Liver (tissue), 9 donors: ENCODE data around the gene OGG1. TPM values are rescaled to one million over a fixed set of nuclear protein-coding genes. Genes with fewer than 3 reads are reported as not detected.

Experiments
- DNase-seq: peaks from one replicate; pipeline ENCODE4 v3.0.0-alpha.2; 2017; ENCODE audit warnings: low spot score
- H3K27ac ChIP-seq, 2 donors: one replicate each; pipeline ENCODE4 v1.7.0; 2013; ENCODE audit warnings: inconsistent platforms in 2 of 2, low read length in 2 of 2, control low read depth in 1 of 2, low read depth in 1 of 2, mild to moderate bottlenecking in 1 of 2
- H3K27me3 ChIP-seq, 4 donors: one replicate each; pipeline versions ENCODE4 v1.6.1 to v1.7.0; 2013; ENCODE audit warnings: low read length in 3 of 4, inconsistent platforms in 1 of 4, mild to moderate bottlenecking in 1 of 4, moderate library complexity in 1 of 4; ENCODE audit not compliant: control insufficient read depth in 4 of 4, insufficient read depth in 4 of 4
- H3K36me3 ChIP-seq, 4 donors: one replicate each; pipeline versions ENCODE4 v1.6.1 to v1.7.0; 2013; ENCODE audit warnings: low read length in 3 of 4, mild to moderate bottlenecking in 3 of 4, low read depth in 1 of 4, moderate library complexity in 1 of 4; ENCODE audit not compliant: control insufficient read depth in 4 of 4, insufficient read depth in 3 of 4
- H3K4me1 ChIP-seq, 4 donors: one replicate each; pipeline versions ENCODE4 v1.6.1 to v1.7.0; 2013; ENCODE audit warnings: low read length in 3 of 4, mild to moderate bottlenecking in 3 of 4, moderate library complexity in 1 of 4; ENCODE audit not compliant: control insufficient read depth in 4 of 4, insufficient read depth in 4 of 4
- H3K4me3 ChIP-seq, 3 donors: one replicate each; pipeline versions ENCODE4 v1.6.1 to v1.7.0; 2013; ENCODE audit warnings: low read length in 3 of 3, control low read depth in 1 of 3, low read depth in 1 of 3, mild to moderate bottlenecking in 1 of 3
- H3K9ac ChIP-seq, 2 donors: one replicate each; pipeline ENCODE4 v1.7.0; 2013; ENCODE audit warnings: low read length in 2 of 2, mild to moderate bottlenecking in 2 of 2, moderate library complexity in 2 of 2, control low read depth in 1 of 2, low read depth in 1 of 2
- H3K9me3 ChIP-seq, 4 donors: one replicate each; pipeline versions ENCODE4 v1.6.1 to v1.7.0; 2013; ENCODE audit warnings: low read length in 3 of 4; ENCODE audit not compliant: control insufficient read depth in 4 of 4
- EGR1 ChIP-seq, 2 donors: IDR thresholded peaks; 2 replicates each; pipeline ENCODE4 v1.6.1; 2016 to 2018; ENCODE audit warnings: antibody characterized with exemption in 2 of 2, low read depth in 2 of 2
- FOXA1 ChIP-seq: IDR thresholded peaks from 2 replicates; pipeline ENCODE4 v1.6.1; 2016; ENCODE audit warnings: antibody characterized with exemption
- FOXA2 ChIP-seq: IDR thresholded peaks from 2 replicates; pipeline ENCODE4 v1.6.1; 2016; ENCODE audit warnings: antibody characterized with exemption
- GABPA ChIP-seq, 2 donors: IDR thresholded peaks in 1 of 2; conservative IDR thresholded peaks in 1 of 2; 2 replicates each; pipeline ENCODE4 v1.6.1; 2016; ENCODE audit warnings: antibody characterized with exemption in 2 of 2, mild to moderate bottlenecking in 1 of 2, moderate library complexity in 1 of 2
- HNF4A ChIP-seq, 2 donors: conservative IDR thresholded peaks; 2 replicates each; pipeline ENCODE4 v1.6.1; 2016; ENCODE audit warnings: antibody characterized with exemption in 2 of 2, mild to moderate bottlenecking in 2 of 2
- HNF4G ChIP-seq: IDR thresholded peaks from 2 replicates; pipeline ENCODE4 v1.6.1; 2016; ENCODE audit warnings: antibody characterized with exemption
- NR2F2 ChIP-seq: IDR thresholded peaks from 2 replicates; pipeline ENCODE4 v1.6.1; 2016; ENCODE audit warnings: antibody characterized with exemption
- RAD21 ChIP-seq, 2 donors: IDR thresholded peaks; 2 replicates each; pipeline ENCODE4 v1.6.1; 2016; ENCODE audit warnings: antibody characterized with exemption in 2 of 2, mild to moderate bottlenecking in 2 of 2
- RXRA ChIP-seq, 2 donors: IDR thresholded peaks; 2 replicates each; pipeline ENCODE4 v1.6.1; 2017 to 2018; ENCODE audit warnings: antibody characterized with exemption in 2 of 2, mild to moderate bottlenecking in 1 of 2
- TAF1 ChIP-seq: conservative IDR thresholded peaks from 2 replicates; pipeline ENCODE4 v1.6.1; 2016; ENCODE audit warnings: antibody characterized with exemption, mild to moderate bottlenecking
- YY1 ChIP-seq: IDR thresholded peaks from 2 replicates; pipeline ENCODE4 v1.6.1; 2016; ENCODE audit warnings: antibody characterized with exemption, mild to moderate bottlenecking
- WGBS: extraction: QIAGEN DNeasy Blood & Tissue Kit; methylation state at CpG from one replicate; pipeline ENCODE4 v1.1.7; 2013; 5-methylcytosine and 5-hydroxymethylcytosine counted together
- polyA plus RNA-seq, 2 donors: library from polyadenylated mRNA; stranded (reverse) in 1 of 2; unstranded in 1 of 2; fragments of 200-250 nt in 1 of 2; fragments of >200 nt in 1 of 2; fragmentation: Nextera tagmentation in 1 of 2; extraction: Ambion mirVana in 1 of 2; gene quantifications; one replicate each; pipeline versions ENCODE4 v1.2.1 to v1.2.3, GENCODE V29; 2013 to 2015
- total RNA-seq, 2 donors: library from RNA; depleted of rRNA; stranded (reverse); fragments of >200 nt; gene quantifications; one replicate each; pipeline ENCODE4 v1.2.3, GENCODE V29; 2014
- TF ChIP-seq, protein P1 (sequence below): IDR thresholded peaks from 2 replicates; pipeline ENCODE4 v1.6.1; 2016; ENCODE audit warnings: antibody characterized with exemption
- TF ChIP-seq, protein P2 (sequence below): fragments of 150-350 bp; IDR thresholded peaks from 2 replicates; pipeline ENCODE4 v1.5.1; 2017; ENCODE audit warnings: improper control_type of control experiment, low read depth, low read length; ENCODE audit not compliant: missing input control
- TF ChIP-seq, protein P3 (sequence below): IDR thresholded peaks from 2 replicates; pipeline ENCODE4 v1.6.1; 2016; ENCODE audit warnings: antibody characterized with exemption
- TF ChIP-seq, protein P4 (sequence below): IDR thresholded peaks from 2 replicates; pipeline ENCODE4 v1.6.1; 2016; ENCODE audit warnings: antibody characterized with exemption
- TF ChIP-seq, protein P5 (sequence below): IDR thresholded peaks from 2 replicates; pipeline ENCODE4 v1.6.1; 2016; ENCODE audit warnings: antibody characterized with exemption, mild to moderate bottlenecking
- donor health status: healthy.
- donor health status: healthy.
- donor health status: healthy.
- donor health status: healthy.
- donor health status: healthy.

The OGG1 gene
- total and polyA plus RNA-seq, 4 donors: 8.9 to 19.8 (median 10.0) TPM

DNA sequence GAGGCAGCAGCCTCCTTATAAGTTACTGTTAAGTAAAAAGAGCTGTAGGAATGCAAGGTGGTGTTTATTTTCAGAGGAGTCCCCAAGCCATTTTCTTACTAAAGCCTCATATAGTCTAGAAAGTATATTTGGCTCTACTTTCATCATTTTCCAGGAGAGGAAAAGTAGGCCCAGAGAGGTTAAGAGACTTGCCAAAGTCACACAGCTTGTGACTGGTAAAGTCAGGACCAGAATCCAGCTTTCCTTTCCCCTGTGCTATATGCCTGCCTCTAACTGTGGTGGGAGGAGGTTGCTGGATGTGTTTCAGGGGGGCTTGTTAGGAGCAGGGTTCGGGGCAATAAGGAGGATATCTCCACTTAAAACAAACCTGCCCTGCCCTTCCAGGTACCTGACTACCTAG lies 7.2 kb upstream of the OGG1 start:
- H3K4me1 ChIP-seq: no peaks in the 10 kb centered on the region
- 92% methylated on average over 1 of the region's 1 CpG for WGBS
- no peak overlapping the region for H3K27ac ChIP-seq
- H3K9ac ChIP-seq: no peak overlapping the region
- no peaks in the 10 kb centered on the region for H3K9me3 ChIP-seq
- peaks cover 34 to 97% (median 82%) of the 10 kb centered on the region in 4 donors for H3K36me3 ChIP-seq
- no peak for DNase-seq
- TF ChIP-seq, protein P1, sequence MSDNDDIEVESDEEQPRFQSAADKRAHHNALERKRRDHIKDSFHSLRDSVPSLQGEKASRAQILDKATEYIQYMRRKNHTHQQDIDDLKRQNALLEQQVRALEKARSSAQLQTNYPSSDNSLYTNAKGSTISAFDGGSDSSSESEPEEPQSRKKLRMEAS: no peak
- TF ChIP-seq, protein P2, sequence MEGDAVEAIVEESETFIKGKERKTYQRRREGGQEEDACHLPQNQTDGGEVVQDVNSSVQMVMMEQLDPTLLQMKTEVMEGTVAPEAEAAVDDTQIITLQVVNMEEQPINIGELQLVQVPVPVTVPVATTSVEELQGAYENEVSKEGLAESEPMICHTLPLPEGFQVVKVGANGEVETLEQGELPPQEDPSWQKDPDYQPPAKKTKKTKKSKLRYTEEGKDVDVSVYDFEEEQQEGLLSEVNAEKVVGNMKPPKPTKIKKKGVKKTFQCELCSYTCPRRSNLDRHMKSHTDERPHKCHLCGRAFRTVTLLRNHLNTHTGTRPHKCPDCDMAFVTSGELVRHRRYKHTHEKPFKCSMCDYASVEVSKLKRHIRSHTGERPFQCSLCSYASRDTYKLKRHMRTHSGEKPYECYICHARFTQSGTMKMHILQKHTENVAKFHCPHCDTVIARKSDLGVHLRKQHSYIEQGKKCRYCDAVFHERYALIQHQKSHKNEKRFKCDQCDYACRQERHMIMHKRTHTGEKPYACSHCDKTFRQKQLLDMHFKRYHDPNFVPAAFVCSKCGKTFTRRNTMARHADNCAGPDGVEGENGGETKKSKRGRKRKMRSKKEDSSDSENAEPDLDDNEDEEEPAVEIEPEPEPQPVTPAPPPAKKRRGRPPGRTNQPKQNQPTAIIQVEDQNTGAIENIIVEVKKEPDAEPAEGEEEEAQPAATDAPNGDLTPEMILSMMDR: no peak
- TF ChIP-seq, protein P3, sequence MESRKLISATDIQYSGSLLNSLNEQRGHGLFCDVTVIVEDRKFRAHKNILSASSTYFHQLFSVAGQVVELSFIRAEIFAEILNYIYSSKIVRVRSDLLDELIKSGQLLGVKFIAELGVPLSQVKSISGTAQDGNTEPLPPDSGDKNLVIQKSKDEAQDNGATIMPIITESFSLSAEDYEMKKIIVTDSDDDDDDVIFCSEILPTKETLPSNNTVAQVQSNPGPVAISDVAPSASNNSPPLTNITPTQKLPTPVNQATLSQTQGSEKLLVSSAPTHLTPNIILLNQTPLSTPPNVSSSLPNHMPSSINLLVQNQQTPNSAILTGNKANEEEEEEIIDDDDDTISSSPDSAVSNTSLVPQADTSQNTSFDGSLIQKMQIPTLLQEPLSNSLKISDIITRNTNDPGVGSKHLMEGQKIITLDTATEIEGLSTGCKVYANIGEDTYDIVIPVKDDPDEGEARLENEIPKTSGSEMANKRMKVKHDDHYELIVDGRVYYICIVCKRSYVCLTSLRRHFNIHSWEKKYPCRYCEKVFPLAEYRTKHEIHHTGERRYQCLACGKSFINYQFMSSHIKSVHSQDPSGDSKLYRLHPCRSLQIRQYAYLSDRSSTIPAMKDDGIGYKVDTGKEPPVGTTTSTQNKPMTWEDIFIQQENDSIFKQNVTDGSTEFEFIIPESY: no peak
- TF ChIP-seq HNF4G (no peak), TAF1 (no peak), GABPA (IDR thresholded peaks at IDR 0.05 in 1 of 2, conservative IDR thresholded peaks at IDR 0.05 in 1 of 2) (no peak), EGR1 (IDR thresholded peaks at IDR 0.05; ENCODE audit: low read depth in 2 of 2) (no peak), YY1 (no peak), RAD21 (IDR thresholded peaks at IDR 0.05) (no peak), FOXA1 (no peak), HNF4A (conservative IDR thresholded peaks at IDR 0.05) (no peak), NR2F2 (no peak)
- TF ChIP-seq, protein P4, sequence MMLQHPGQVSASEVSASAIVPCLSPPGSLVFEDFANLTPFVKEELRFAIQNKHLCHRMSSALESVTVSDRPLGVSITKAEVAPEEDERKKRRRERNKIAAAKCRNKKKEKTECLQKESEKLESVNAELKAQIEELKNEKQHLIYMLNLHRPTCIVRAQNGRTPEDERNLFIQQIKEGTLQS: no peak
- TF ChIP-seq, protein P5, sequence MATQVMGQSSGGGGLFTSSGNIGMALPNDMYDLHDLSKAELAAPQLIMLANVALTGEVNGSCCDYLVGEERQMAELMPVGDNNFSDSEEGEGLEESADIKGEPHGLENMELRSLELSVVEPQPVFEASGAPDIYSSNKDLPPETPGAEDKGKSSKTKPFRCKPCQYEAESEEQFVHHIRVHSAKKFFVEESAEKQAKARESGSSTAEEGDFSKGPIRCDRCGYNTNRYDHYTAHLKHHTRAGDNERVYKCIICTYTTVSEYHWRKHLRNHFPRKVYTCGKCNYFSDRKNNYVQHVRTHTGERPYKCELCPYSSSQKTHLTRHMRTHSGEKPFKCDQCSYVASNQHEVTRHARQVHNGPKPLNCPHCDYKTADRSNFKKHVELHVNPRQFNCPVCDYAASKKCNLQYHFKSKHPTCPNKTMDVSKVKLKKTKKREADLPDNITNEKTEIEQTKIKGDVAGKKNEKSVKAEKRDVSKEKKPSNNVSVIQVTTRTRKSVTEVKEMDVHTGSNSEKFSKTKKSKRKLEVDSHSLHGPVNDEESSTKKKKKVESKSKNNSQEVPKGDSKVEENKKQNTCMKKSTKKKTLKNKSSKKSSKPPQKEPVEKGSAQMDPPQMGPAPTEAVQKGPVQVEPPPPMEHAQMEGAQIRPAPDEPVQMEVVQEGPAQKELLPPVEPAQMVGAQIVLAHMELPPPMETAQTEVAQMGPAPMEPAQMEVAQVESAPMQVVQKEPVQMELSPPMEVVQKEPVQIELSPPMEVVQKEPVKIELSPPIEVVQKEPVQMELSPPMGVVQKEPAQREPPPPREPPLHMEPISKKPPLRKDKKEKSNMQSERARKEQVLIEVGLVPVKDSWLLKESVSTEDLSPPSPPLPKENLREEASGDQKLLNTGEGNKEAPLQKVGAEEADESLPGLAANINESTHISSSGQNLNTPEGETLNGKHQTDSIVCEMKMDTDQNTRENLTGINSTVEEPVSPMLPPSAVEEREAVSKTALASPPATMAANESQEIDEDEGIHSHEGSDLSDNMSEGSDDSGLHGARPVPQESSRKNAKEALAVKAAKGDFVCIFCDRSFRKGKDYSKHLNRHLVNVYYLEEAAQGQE: no peak
- no peak overlapping the region for H3K4me3 ChIP-seq
- no peaks in the 10 kb centered on the region for H3K27me3 ChIP-seq

DNA sequence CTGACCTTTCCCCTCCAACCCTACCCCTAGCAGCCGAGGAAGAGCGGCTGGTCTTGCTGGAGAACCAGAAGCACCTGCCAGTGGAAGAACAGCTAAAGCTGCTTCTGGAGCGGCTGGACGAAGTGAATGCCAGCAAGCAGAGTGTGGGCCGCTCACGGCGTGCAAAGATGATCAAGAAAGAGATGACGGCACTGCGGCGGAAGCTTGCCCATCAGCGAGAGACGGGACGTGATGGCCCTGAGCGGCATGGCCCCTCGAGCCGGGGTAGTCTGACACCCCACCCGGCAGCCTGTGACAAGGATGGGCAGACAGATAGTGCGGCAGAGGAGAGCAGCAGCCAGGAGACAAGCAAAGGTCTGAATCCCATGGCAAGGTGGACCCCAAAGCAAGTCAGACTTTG lies 6.2 kb upstream of the OGG1 start:
- H3K27ac ChIP-seq: no peak overlapping the region
- no peaks in the 10 kb centered on the region for H3K4me1 ChIP-seq
- H3K9me3 ChIP-seq: no peaks in the 10 kb centered on the region
- no peak for DNase-seq
- H3K4me3 ChIP-seq: no peak overlapping the region
- no peak overlapping the region for H3K9ac ChIP-seq
- H3K27me3 ChIP-seq: no peaks in the 10 kb centered on the region
- H3K36me3 ChIP-seq: peaks cover 31 to 92% (median 79%) of the 10 kb centered on the region in 4 donors
- 97% methylated on average over 18 of the region's 18 CpGs for WGBS
- TF ChIP-seq HNF4A (conservative IDR thresholded peaks at IDR 0.05): no peak
- no peak for TF ChIP-seq RAD21 (IDR thresholded peaks at IDR 0.05)
- TF ChIP-seq FOXA2: no peak
- no peak for TF ChIP-seq YY1
- TF ChIP-seq, protein P1: no peak
- no peak for TF ChIP-seq GABPA (IDR thresholded peaks at IDR 0.05 in 1 of 2, conservative IDR thresholded peaks at IDR 0.05 in 1 of 2)
- TF ChIP-seq, protein P5: no peak
- TF ChIP-seq, protein P4: no peak
- TF ChIP-seq EGR1 (IDR thresholded peaks at IDR 0.05; ENCODE audit: low read depth in 2 of 2): no peak
- no peak for TF ChIP-seq HNF4G
- TF ChIP-seq, protein P2: no peak
- no peak for TF ChIP-seq TAF1
- TF ChIP-seq RXRA (IDR thresholded peaks at IDR 0.05): no peak
